GM18907 (cell line): Measurements from ENCODE around the gene CACNG6.

Experiments used
- ATAC-seq: cut with Tn5 transposase; IDR thresholded peaks from one replicate; pipeline ENCODE4 v1.9.1; 2021; ENCODE audit warnings: mild to moderate bottlenecking, moderate library complexity; ENCODE audit not compliant: unreplicated experiment

Gene CACNG6

GRCh38 chr19:53965091-53965490, 26.3 kb upstream of the CACNG6 start:
- ATAC-seq = no peak

GRCh38 chr19:53966931-53967330, 24.5 kb upstream of the CACNG6 start:
- ATAC-seq = no peak

- no peak for ATAC-seq
Measured at GRCh38 chr19:53969366-53969765, 22.1 kb upstream of the CACNG6 start.

GRCh38 chr19:53971673-53972072, 19.8 kb upstream of the CACNG6 start:
- no peak for ATAC-seq

- no peak for ATAC-seq
Measured at GRCh38 chr19:53977429-53977990, 13.9 kb upstream of the CACNG6 start.

- no peak for ATAC-seq
Measured at GRCh38 chr19:53977991-53978731, 13.3 kb upstream of the CACNG6 start.

GRCh38 chr19:53978975-53979801, 12.2 kb upstream of the CACNG6 start:
- ATAC-seq = no peak

- no peak for ATAC-seq
Measured at GRCh38 chr19:53980539-53981375, 10.7 kb upstream of the CACNG6 start.

GRCh38 chr19:53981376-53981951, 10.0 kb upstream of the CACNG6 start:
- no peak for ATAC-seq

GRCh38 chr19:53982001-53982451, 9.4 kb upstream of the CACNG6 start:
- ATAC-seq = no peak

GRCh38 chr19:53982611-53983010, 8.8 kb upstream of the CACNG6 start:
- no peak for ATAC-seq

GRCh38 chr19:53983457-53984289, 7.8 kb upstream of the CACNG6 start:
- no peak for ATAC-seq

GRCh38 chr19:53985863-53986262, 5.6 kb upstream of the CACNG6 start:
- ATAC-seq = no peak

- no peak for ATAC-seq
Measured at GRCh38 chr19:53988981-53989380, 2.5 kb upstream of the CACNG6 start.

GRCh38 chr19:53989600-53990533, 1.6 kb upstream of the CACNG6 start:
- no peak for ATAC-seq

GRCh38 chr19:53992211-53992610, 774 bp downstream of the CACNG6 start:
- ATAC-seq = no peak

- no peak for ATAC-seq
Measured at GRCh38 chr19:53992815-53993214, 1.4 kb downstream of the CACNG6 start.

GRCh38 chr19:53993448-53993847, 2.0 kb downstream of the CACNG6 start:
- ATAC-seq = no peak

- ATAC-seq = no peak
Measured at GRCh38 chr19:53994811-53995210, 3.4 kb downstream of the CACNG6 start.
